ENCODE measurements around the gene LEPR.

GRCh38 chr1:65437616-65438015 lies 17.1 kb downstream of the LEPR start:
- TF ChIP-seq CTCF (IDR thresholded peaks at IDR 0.05) (no peak), POLR2A (IDR thresholded peaks at IDR 0.05) (no peak)

Data from tibial nerve (tissue), 3 donors.